CD4-positive, alpha-beta T cell treated with Interferon alpha-2 for 1 hour (primary cell): ENCODE measurements around the gene UBE2E2.
"Not testable (repeated sequence)": the region's sequence is repeated elsewhere in the genome, so short reads cannot be mapped to it uniquely, and the experiment has no call there.

Source experiments
- DNase-seq, 2 donors: peaks; one replicate each; pipeline ENCODE4 v3.0.0-alpha.2; 2020 to 2022

Gene UBE2E2

DNA sequence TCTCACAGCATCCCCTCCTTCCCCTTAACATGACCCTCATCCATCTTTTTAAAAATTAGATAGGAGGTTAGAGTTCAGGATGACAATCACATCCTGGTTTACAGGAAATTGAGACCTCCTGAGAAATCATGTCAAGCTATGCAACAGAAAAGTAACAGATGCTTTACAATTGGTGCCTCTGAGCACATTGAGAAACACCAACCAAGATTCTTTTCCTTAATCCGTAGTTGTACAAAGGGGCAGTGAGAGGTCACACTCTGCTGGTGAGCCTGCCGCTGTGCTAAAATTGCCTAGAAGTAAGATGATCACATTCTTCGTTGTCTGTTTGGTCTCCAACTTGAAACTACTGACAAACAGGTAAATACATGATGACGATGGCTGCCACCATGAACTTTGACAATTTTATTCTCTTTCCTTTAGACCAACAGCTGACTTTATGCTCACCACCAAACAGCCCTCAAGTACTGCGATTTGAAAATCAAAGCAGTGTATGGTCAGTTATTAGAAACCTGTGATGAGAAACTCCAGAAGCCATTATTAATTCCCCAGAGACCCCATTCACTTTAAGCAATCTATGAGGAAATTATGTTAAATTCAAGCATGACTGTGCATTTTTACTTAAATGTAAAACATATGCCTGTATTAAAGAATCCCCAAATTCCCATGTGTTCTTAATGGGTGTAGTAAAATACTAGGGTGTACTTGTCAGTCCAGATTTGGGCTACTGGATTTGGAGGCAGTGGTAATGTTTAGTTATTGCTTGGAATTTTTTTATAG lies 392.0 kb downstream of the UBE2E2 start:
- DNase-seq, result no peak

GRCh38 chr3:23595851-23596250 lies 392.7 kb downstream of the UBE2E2 start:
- no peak for DNase-seq

GRCh38 chr3:23600167-23600871 lies 397.2 kb downstream of the UBE2E2 start:
- no peak for DNase-seq

DNA sequence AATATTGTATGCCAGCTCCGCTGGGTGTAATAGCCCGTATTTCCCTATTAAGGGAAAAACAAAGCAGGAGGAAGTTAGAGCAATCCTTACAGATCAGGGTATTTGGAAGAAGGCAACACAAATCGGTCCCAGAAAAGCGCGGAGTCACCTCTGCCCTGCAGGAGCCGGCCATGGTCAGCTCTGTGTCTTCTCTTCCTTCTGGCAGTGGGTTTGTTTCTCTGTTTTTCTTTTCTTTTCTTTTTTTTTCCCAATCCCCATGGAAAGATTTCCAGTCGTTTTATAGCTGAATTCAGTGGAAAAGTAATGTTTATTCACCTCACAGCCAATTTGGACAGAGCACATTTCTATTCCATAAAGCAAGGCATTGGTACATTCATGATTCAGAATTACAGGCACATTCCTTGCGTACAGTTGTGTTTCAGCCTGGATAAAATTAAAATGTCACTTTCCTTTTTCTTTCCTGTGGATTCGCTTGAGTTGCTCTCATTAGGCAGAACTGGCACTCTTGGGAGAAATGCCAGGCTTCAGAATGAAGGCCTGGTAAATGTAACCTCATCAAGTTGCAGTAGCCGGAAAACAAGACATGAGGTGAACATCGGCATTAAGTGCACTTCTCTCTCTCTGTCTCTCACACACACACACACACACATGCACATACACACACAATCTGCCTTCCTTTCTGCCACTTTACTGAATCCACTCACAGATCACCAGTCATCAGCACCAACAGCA lies 398.1 kb downstream of the UBE2E2 start:
- no peak for DNase-seq

- no peak for DNase-seq
Observed at GRCh38 chr3:23602971-23603370, 399.8 kb downstream of the UBE2E2 start.

- DNase-seq, result no peak
Observed at GRCh38 chr3:23607184-23607847, 404.2 kb downstream of the UBE2E2 start.

- no peak for DNase-seq
Observed at GRCh38 chr3:23608650-23609049, 405.5 kb downstream of the UBE2E2 start.

- no peak for DNase-seq
Observed at GRCh38 chr3:23611737-23612295, 408.7 kb downstream of the UBE2E2 start.

- DNase-seq, result no peak
Observed at GRCh38 chr3:23612296-23612891, 409.3 kb downstream of the UBE2E2 start.

- DNase-seq, result no peak
Observed at GRCh38 chr3:23615068-23615467, 411.9 kb downstream of the UBE2E2 start.

DNA sequence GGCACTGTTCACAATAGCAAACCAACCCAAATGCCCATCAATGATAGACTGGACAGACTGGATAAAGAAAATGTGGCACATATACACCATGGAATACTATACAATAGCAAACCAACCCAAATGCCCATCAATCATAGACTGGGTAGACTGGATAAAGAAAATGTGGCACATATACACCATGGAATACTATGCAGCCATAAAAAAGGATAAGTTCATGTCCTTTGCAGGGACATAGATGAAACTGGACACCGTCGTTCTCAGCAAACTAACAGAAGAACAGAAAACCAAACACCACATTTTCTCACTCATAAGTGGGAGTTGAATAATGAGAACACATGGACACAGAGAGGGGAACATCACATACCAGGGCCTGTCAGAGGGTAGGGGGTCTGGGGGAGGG lies 415.3 kb downstream of the UBE2E2 start:
- DNase-seq, result not testable (repeated sequence)

DNA sequence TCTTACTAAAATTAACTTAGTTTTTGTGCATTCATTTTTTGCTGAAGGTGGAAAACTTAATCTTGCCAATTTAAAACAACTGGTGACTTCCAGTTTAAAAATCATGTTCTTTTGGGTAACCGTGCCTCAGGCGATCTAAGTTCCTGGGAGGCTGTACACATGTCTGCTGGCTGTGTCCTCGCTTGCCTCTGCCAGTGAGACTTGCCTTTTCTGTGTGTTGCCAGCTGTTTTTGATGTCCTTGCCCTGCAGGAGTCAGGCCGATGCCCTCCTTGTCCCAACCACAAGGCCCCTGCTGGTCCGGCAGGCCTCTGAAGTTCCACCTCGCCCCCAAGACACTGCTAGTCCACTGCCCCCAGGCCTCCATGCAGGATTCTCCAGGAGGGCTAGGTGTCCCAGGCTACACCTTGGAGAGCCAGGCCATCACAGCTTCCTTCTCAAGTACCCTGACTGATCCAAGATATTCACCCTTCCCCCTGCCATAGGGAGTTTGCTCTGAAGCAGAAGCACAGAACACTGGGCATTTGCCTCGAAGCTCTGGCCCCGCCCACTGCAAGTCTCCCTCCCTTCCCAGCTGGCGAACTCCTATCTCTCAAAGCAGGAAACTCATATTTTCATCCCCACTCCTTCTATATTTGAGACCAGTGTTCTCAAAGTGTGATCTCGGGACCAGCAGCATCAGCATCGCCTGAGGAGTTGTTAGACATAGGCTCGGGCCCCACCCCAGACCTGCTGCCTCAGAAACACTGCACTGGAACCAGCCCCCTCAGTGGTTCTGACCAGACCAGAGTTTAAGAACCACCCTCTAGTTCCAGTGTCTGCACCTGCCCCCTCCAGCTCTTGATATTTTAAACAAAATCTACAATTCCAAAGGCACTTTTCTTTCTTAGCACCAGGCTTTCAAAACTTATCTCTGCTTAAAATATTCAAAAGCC lies 416.8 kb downstream of the UBE2E2 start:
- no peak for DNase-seq

DNA sequence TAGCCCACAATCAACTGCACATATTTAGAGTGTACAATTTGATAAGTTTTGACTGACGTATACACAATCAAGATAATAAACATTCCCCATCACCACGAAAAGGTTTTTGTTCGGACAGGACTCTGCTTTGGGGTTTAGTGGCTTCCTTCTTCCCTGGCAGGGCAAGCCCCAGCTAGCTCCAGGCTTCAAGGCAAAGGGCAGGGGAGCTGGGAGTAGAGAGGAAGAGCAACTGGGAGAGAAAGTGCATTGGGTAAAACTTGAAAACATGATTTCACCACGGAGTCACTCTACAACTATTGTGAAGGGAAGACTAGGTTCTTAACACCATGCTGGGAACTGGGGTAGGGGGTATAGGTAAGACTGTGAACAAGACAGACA lies 417.5 kb downstream of the UBE2E2 start:
- no peak for DNase-seq

DNA sequence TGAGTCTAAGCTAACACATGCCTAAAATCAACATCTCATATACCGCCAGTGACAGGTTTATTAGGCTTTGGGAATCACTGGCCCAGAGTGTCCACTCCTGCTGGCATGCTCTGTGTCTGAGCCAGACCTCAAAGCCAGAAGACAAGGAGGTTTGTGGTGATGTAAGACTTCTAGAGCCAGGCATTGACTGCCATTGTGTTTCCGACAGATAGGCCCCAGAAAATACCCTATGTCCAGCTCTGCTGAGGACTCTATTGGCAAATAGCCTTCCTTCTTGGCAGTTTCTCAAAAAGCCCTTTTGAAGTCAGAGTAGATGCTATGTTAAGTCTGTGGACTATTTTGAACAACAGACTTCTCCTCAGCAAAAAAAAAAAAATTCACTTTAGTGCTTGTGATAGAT lies 420.7 kb downstream of the UBE2E2 start:
- no peak for DNase-seq

GRCh38 chr3:23624305-23624704 lies 421.2 kb downstream of the UBE2E2 start:
- DNase-seq, result no peak

- DNase-seq, result no peak
Observed at GRCh38 chr3:23626442-23626841, 423.3 kb downstream of the UBE2E2 start.

DNA sequence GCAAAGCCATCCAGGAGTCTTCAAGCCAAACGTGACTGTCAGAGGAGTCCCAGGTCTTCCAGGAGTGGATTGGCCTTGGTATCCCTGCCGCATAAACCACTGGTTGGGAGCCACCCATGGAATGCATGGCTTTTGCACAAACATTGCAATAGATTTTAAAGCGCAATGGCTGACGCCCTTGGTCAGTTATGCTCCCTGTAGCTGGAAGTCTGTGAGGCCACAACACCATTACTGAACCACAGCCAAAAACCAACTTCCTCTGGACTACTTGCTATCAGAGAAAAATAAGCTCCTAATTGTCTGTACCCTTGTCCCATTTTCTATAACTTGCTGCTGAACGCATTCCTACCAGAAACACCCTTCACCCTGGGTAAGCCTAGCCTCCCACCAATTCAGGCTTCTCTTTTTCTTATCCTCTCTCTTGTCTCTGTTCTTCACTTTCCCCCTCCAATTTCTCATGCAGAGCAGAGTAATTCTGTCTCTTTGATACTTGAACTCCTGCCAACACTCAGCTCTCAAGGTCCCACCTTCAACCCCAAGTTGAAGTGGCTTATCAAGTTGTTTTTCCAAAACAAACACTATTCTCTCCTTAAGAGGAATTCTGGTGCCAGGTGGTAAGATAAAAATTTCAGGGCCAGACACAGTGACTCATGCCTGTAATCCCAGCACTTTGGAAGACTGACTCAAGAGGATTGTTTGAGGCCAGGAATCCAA lies 426.2 kb downstream of the UBE2E2 start:
- no peak for DNase-seq

DNA sequence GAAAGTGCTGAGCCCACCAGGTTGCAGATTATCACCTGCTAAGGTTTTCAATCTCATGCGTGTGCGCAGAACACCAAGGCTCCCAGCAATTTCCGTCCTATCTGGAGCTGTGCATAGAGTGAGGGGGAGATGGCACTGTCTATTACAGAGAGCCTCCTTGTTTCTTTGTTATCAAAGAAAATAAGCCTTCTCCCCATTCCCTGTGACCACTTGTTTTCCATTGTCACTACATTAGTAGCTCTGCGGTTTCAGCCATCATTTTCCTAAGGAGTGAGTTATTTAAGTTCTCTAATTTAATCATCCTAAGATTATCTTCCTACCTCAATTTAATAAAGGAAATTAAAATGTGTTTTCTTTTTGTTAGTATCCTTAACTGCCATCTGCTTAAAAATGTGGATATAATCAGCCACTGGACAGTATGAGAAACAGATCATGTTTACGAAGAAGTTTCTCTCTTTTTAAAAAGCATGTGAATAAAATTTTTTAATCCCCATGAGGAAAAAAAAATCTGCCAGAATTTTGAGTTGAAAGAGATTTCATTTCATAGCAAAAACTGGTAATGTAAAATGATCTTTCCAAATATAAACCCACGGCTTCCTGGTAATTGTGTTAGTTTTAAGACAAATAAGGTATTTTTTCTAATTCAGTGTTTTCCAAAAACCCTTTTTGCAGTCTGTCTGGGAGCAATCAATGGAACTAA lies 430.3 kb downstream of the UBE2E2 start:
- DNase-seq, result no peak

DNA sequence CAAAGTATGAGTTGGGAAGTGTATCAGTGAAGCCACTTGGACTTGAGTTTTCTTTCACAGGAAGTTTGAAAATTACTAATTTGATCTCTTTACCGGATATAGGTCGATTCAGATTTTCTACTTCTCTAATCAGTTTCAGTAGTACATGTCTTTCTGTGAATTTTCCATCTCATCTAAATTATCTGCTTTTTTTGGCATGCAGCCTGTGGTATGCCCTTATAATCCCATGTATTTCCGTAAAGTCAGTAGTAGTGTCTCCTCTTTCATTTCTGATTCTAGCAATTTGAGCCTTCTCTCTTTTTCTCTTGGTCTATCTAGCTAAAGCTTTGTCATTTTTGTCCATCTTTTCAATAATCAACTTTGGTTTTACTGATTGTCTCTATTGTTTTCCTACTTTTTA lies 434.2 kb downstream of the UBE2E2 start:
- DNase-seq, result no peak
